Bone marrow (tissue), 2 donors: ENCODE data around the gene CD79A.
A peak's percentile ranks its signal among the peaks of the same experiment; 100 is the strongest.

ENCODE experiments used
- DNase-seq, 2 donors: peaks; one replicate each; lab custom pipeline; 2025; lab: John Stamatoyannopoulos, UW

CD79A gene

GRCh38 chr19:41876847-41877832 lies at the start of gene CD79A:
CD79A (plus strand) TSS chr19:41877279; CDS start chr19:41877305, 26 bp downstream.
- DNase-seq = peak; percentile 14 to 90

GRCh38 chr19:41837981-41838708 lies 38.9 kb upstream of the CD79A start:
- DNase-seq = no peak

- no peak for DNase-seq
Measured at GRCh38 chr19:41839211-41839610, 37.9 kb upstream of the CD79A start.

- DNase-seq = no peak
Measured at GRCh38 chr19:41843371-41843770, 33.7 kb upstream of the CD79A start.

- no peak for DNase-seq
Measured at GRCh38 chr19:41844601-41845000, 32.5 kb upstream of the CD79A start, which contains the start of gene LYPD4. LYPD4 (minus strand) TSS chr19:41844683; CDS start chr19:41839285, 5,398 bp downstream.

- DNase-seq = no peak
Measured at GRCh38 chr19:41845001-41845050, 32.3 kb upstream of the CD79A start, which contains the start of gene DMRTC2. DMRTC2 (plus strand) TSS chr19:41845042; CDS start chr19:41847429, 2,387 bp downstream.

- no peak for DNase-seq
Measured at GRCh38 chr19:41845051-41845590, 32.0 kb upstream of the CD79A start.

- DNase-seq = no peak
Measured at GRCh38 chr19:41847351-41848105, 29.6 kb upstream of the CD79A start.

- DNase-seq = no peak
Measured at GRCh38 chr19:41848666-41849065, 28.4 kb upstream of the CD79A start.

GRCh38 chr19:41849067-41849466 lies 28.0 kb upstream of the CD79A start:
- no peak for DNase-seq

GRCh38 chr19:41850381-41850780 lies 26.7 kb upstream of the CD79A start:
- DNase-seq = no peak

GRCh38 chr19:41851456-41851855 lies 25.6 kb upstream of the CD79A start:
- no peak for DNase-seq

GRCh38 chr19:41853344-41853743 lies 23.7 kb upstream of the CD79A start:
- no peak for DNase-seq

- DNase-seq = no peak
Measured at GRCh38 chr19:41853768-41854167, 23.3 kb upstream of the CD79A start.

GRCh38 chr19:41859213-41859617 lies 17.9 kb upstream of the CD79A start:
- no peak for DNase-seq

GRCh38 chr19:41859618-41860418 lies 17.3 kb upstream of the CD79A start, which contains the start of gene RPS19:
RPS19 (plus strand) TSS chr19:41860255; CDS start chr19:41860775, 520 bp downstream.
- DNase-seq = peak; percentile 98 to 99

GRCh38 chr19:41860419-41861115 lies 16.5 kb upstream of the CD79A start:
- no peak for DNase-seq

GRCh38 chr19:41861116-41861768 lies 15.8 kb upstream of the CD79A start:
- no peak for DNase-seq

- DNase-seq = no peak
Measured at GRCh38 chr19:41861846-41862245, 15.2 kb upstream of the CD79A start.

GRCh38 chr19:41862445-41862986 lies 14.6 kb upstream of the CD79A start:
- no peak for DNase-seq
